ENCODE measurements around the gene STK17B.

Gene STK17B

DNA sequence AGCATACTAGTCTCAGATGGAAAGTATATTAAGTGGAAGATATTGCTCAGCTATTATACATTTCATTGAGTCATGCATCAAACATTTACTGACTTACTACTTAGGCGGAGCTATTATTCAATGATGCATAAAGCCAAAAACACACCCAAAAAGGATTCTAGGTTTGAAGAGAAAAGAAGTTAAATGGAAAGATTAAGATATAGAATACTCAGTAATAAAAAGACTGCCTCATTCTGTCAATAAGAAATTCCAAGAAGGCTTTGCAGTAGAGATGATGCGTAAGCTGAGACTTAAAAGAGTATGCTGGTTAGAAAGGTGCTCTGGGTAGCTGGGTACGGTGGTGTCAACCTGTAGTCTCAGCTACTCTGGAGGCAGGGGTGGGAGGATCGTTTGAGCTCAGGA, 27.6 kb downstream of the STK17B start:
- Histone ChIP-seq H3K4me1 (ENCODE audit: control insufficient read depth in 2 of 2, insufficient read depth in 2 of 2, low read length in 2 of 2) (no peaks in the 10 kb centered on the region), H3K9me3 (ENCODE audit: control insufficient read depth in 2 of 2, low read length in 2 of 2) (no peaks in the 10 kb centered on the region), H3K4me3 (ENCODE audit: low read length in 2 of 2) (no peak overlapping the region), H3K27me3 (ENCODE audit: control insufficient read depth in 2 of 2, insufficient read depth in 2 of 2, low read length in 2 of 2) (no peaks in the 10 kb centered on the region), H3K9ac (ENCODE audit: low read depth in 1 of 2, low read length in 2 of 2) (no peak overlapping the region), H3K27ac (ENCODE audit: low read depth in 2 of 2, low read length in 2 of 2) (no peak overlapping the region), H3K36me3 (ENCODE audit: control insufficient read depth in 2 of 2, insufficient read depth in 2 of 2, low read length in 2 of 2) (peaks cover 36 to 37% of the 10 kb centered on the region in 2 donors)

DNA sequence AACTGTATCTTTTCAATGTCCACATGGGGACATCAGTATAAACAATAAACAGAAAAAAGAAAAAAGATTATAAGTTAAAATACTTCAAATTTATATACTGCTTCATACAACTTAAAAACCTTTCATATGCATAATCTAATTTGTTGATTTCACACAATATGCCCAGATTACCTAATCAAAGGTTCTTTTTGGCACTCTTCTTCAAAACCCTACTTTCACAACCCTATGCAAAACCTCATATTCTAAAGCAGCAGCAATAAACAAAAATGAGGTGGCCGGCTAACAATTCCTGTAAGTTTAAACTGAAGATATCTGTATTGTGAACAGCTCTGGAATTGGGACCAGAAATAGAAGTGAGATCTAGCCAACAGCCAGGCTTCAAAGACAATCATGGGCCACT, 28.6 kb downstream of the STK17B start:
- H3K9me3 ChIP-seq (ENCODE audit: control insufficient read depth in 2 of 2, low read length in 2 of 2) = no peaks in the 10 kb centered on the region
- H3K4me3 ChIP-seq (ENCODE audit: low read length in 2 of 2) = no peak overlapping the region
- no peaks in the 10 kb centered on the region for H3K4me1 ChIP-seq (ENCODE audit: control insufficient read depth in 2 of 2, insufficient read depth in 2 of 2, low read length in 2 of 2)
- peaks cover 33 to 42% of the 10 kb centered on the region in 2 donors for H3K36me3 ChIP-seq (ENCODE audit: control insufficient read depth in 2 of 2, insufficient read depth in 2 of 2, low read length in 2 of 2)
- H3K27ac ChIP-seq (ENCODE audit: low read depth in 2 of 2, low read length in 2 of 2) = no peak overlapping the region
- H3K27me3 ChIP-seq (ENCODE audit: control insufficient read depth in 2 of 2, insufficient read depth in 2 of 2, low read length in 2 of 2) = no peaks in the 10 kb centered on the region
- H3K9ac ChIP-seq (ENCODE audit: low read depth in 1 of 2, low read length in 2 of 2) = no peak overlapping the region

DNA sequence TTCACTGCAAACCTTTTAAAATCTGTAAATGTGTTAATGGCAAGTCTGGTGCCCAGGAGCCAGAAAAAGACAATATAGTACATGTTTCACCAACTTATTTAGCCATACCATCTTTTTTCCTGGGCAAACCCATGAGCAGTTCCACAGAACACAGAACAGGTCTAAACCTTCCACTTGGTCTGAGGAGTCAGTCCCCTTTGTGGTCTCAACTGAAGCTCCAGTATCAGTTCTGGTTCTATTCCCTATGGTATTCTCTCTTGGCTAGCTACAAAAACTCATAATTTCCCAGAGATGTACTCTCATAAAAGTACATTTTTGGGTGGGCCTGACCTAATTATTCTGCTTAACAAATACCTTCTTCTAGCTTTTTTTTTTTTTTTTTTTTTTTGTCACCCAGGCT, 31.2 kb downstream of the STK17B start:
- Histone ChIP-seq H3K4me3 (ENCODE audit: low read length in 2 of 2) (no peak overlapping the region), H3K9me3 (ENCODE audit: control insufficient read depth in 2 of 2, low read length in 2 of 2) (no peaks in the 10 kb centered on the region), H3K4me1 (ENCODE audit: control insufficient read depth in 2 of 2, insufficient read depth in 2 of 2, low read length in 2 of 2) (no peaks in the 10 kb centered on the region), H3K9ac (ENCODE audit: low read depth in 1 of 2, low read length in 2 of 2) (no peak overlapping the region), H3K27ac (ENCODE audit: low read depth in 2 of 2, low read length in 2 of 2) (no peak overlapping the region), H3K36me3 (ENCODE audit: control insufficient read depth in 2 of 2, insufficient read depth in 2 of 2, low read length in 2 of 2) (peaks cover 39 to 53% of the 10 kb centered on the region in 2 donors), H3K27me3 (ENCODE audit: control insufficient read depth in 2 of 2, insufficient read depth in 2 of 2, low read length in 2 of 2) (no peaks in the 10 kb centered on the region)

DNA sequence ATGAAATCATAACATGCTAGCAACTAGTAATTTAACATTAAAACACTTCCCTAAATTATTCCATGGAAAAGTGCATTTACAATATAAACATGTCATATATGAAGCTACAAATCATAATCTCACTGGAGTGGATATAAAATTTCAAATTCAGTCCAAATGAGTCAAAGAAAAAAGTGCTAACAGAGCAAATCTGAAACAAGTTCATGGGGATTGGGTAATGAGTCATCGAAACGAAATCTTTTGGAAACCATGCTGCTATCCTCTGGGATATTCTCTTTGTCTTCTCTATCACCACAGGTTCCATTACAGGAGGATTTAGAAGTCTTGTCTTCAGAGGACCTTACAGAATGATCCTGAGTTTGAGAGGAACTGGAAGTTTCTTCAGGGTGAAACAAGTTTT, 34.1 kb downstream of the STK17B start:
- H3K9me3 ChIP-seq (ENCODE audit: control insufficient read depth in 2 of 2, low read length in 2 of 2) = peaks cover 0 to 3% of the 10 kb centered on the region in 2 donors
- H3K36me3 ChIP-seq (ENCODE audit: control insufficient read depth in 2 of 2, insufficient read depth in 2 of 2, low read length in 2 of 2) = peaks cover 20 to 42% of the 10 kb centered on the region in 2 donors
- H3K9ac ChIP-seq (ENCODE audit: low read depth in 1 of 2, low read length in 2 of 2) = no peak overlapping the region
- no peak overlapping the region for H3K4me3 ChIP-seq (ENCODE audit: low read length in 2 of 2)
- H3K4me1 ChIP-seq (ENCODE audit: control insufficient read depth in 2 of 2, insufficient read depth in 2 of 2, low read length in 2 of 2) = no peaks in the 10 kb centered on the region
- no peaks in the 10 kb centered on the region for H3K27me3 ChIP-seq (ENCODE audit: control insufficient read depth in 2 of 2, insufficient read depth in 2 of 2, low read length in 2 of 2)
- no peak overlapping the region for H3K27ac ChIP-seq (ENCODE audit: low read depth in 2 of 2, low read length in 2 of 2)

DNA sequence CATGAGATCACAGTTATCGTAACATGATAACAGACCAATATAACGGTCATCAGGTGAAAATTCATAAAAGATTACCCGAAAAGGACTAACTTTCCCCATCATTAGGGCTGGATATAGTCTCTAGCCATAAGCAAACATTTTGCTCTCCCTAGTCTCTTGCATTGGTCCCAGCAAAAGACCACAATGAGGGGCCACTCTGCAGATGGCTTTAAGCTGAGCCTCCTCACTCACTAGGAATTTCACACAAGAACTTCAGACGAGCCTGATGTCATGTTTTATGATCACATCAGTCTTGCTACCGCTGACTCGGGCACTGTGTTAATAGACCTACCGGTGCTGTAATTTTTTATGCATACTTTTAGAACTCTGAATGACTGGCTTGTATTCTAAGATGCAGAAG, 35.2 kb downstream of the STK17B start:
- Histone ChIP-seq H3K27ac (ENCODE audit: low read depth in 2 of 2, low read length in 2 of 2) (no peak overlapping the region), H3K27me3 (ENCODE audit: control insufficient read depth in 2 of 2, insufficient read depth in 2 of 2, low read length in 2 of 2) (no peaks in the 10 kb centered on the region), H3K36me3 (ENCODE audit: control insufficient read depth in 2 of 2, insufficient read depth in 2 of 2, low read length in 2 of 2) (peaks cover 19 to 40% of the 10 kb centered on the region in 2 donors)

DNA sequence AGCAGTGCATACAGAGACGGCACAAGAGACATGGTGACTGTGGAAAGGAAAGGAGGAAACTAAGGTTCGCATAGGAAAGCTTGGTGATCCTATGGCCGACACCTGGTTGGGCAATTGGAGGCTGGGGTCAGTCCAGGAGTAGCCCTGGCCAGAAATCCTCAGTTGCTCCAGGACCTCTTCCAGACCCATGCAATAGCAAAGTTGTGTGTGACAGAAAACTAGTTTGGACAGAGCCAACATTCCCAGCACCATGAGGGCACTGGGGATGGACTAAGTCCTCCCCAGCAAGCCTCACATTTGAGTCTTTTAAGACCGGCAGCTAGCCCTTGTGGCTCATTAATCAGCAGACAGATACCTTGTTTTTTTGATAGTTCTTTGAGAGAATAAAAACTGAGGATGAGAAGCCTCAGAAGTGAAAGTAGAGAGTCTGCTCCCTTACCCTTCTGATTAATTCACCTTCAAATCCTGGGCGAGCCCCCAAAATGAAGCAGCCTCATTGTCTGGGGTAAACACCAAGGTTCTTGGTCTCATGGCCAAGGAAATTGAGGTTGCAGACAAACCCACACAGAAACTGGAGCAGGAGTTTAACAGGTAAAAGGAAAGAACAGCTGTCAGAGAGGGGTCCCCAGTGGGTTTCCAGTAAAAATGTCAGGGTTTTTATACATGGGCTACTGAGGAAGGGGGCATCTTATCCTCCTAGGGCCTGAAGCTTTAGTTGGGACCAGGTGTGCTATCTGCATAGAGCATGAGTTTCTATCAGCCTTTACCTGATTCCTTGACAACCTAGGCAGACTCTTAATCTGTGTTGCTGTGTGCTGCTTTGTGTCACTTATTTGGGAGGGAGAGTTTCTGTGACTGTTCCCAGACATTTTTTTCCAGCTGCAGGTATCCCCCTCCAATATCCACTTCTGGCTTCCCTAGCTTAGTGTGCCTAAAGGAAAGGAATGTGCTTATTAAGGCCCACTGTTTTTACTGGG, 39.1 kb downstream of the STK17B start:
- Histone ChIP-seq H3K9me3 (ENCODE audit: control insufficient read depth in 2 of 2, low read length in 2 of 2) (peaks cover 2 to 19% of the 10 kb centered on the region in 2 donors), H3K9ac (ENCODE audit: low read depth in 1 of 2, low read length in 2 of 2) (no peak overlapping the region), H3K4me3 (ENCODE audit: low read length in 2 of 2) (no peak overlapping the region), H3K27me3 (ENCODE audit: control insufficient read depth in 2 of 2, insufficient read depth in 2 of 2, low read length in 2 of 2) (no peaks in the 10 kb centered on the region), H3K36me3 (ENCODE audit: control insufficient read depth in 2 of 2, insufficient read depth in 2 of 2, low read length in 2 of 2) (peaks cover 6 to 18% of the 10 kb centered on the region in 2 donors), H3K27ac (ENCODE audit: low read depth in 2 of 2, low read length in 2 of 2) (no peak overlapping the region), H3K4me1 (ENCODE audit: control insufficient read depth in 2 of 2, insufficient read depth in 2 of 2, low read length in 2 of 2) (no peaks in the 10 kb centered on the region)

More for the DNA sequence above, 35.2 kb downstream of the STK17B start:
- Histone ChIP-seq H3K4me1 (ENCODE audit: control insufficient read depth in 2 of 2, insufficient read depth in 2 of 2, low read length in 2 of 2) (no peaks in the 10 kb centered on the region), H3K9ac (ENCODE audit: low read depth in 1 of 2, low read length in 2 of 2) (no peak overlapping the region), H3K4me3 (ENCODE audit: low read length in 2 of 2) (no peak overlapping the region), H3K9me3 (ENCODE audit: control insufficient read depth in 2 of 2, low read length in 2 of 2) (peaks cover 2 to 8% of the 10 kb centered on the region in 2 donors)

DNA sequence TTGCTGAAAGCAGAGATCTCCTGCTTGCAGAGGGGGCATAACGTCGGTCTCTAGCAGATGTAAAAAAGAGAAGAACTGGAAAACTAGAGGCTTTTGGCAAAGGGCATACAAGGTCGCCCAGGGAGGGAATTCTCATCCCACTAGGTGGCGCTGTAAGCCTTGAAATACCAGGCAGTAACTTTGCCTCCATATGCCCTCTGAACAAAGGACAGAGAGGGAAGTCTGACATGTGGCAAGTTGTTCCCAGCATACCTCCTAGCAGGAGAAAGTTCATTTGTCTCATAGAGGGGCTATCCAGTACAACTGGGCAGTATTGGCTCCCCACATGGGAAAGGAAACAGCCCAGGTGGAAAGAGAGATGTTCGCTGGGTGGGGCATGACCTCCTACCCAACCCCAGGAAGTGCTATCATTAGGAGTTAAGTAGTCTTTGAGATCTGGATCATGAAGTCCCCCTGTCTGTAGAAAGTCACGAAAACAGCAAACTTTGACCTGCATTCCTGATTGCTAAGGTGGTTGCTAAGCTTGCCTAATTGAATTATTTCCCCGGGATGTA, 39.9 kb downstream of the STK17B start:
- Histone ChIP-seq H3K9ac (ENCODE audit: low read depth in 1 of 2, low read length in 2 of 2) (no peak overlapping the region), H3K36me3 (ENCODE audit: control insufficient read depth in 2 of 2, insufficient read depth in 2 of 2, low read length in 2 of 2) (peaks cover 0 to 12% of the 10 kb centered on the region in 2 donors), H3K4me3 (ENCODE audit: low read length in 2 of 2) (no peak overlapping the region), H3K27ac (ENCODE audit: low read depth in 2 of 2, low read length in 2 of 2) (no peak overlapping the region), H3K4me1 (ENCODE audit: control insufficient read depth in 2 of 2, insufficient read depth in 2 of 2, low read length in 2 of 2) (no peaks in the 10 kb centered on the region), H3K27me3 (ENCODE audit: control insufficient read depth in 2 of 2, insufficient read depth in 2 of 2, low read length in 2 of 2) (no peaks in the 10 kb centered on the region), H3K9me3 (ENCODE audit: control insufficient read depth in 2 of 2, low read length in 2 of 2) (peaks cover 2 to 19% of the 10 kb centered on the region in 2 donors)

DNA sequence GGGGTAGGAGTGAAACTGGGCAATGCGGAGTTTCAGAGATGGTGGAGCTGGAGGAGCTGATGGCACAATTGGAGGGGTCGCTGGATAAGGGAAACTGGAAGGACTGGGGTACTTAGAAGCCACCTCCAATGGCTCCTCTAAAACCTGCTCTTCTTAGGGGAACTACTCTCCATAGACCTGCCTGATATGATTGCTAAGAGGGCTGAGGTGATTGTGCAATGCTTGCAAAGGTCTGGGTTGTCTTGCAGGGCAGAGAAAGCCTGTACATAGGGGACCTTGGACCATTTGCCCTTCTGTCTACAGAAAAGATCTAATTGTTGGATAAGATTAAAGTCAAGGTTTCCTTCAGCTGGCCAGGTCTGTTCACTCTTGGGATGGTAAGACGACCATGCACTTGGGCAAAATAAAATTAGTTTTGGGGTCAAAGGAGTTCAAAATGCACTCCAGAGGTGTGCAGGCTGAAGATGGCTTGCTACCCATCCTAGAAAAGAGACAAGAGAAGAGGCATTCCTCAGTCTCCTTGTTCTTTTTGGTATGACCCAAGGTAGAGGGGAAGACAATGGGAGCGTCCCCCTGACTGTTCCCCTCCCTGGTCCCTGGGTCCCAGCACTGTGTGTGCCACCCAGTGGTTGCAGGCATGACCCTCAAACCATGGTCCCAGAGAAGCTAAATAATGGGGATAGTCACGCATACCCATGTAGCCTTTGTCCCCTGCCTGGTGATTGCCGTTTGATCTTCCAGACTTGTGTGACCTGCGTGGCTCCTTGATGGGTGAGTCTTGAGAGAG, 41.1 kb downstream of the STK17B start:
- Histone ChIP-seq H3K27ac (ENCODE audit: low read depth in 2 of 2, low read length in 2 of 2) (no peak overlapping the region), H3K9ac (ENCODE audit: low read depth in 1 of 2, low read length in 2 of 2) (no peak overlapping the region), H3K4me1 (ENCODE audit: control insufficient read depth in 2 of 2, insufficient read depth in 2 of 2, low read length in 2 of 2) (no peaks in the 10 kb centered on the region), H3K9me3 (ENCODE audit: control insufficient read depth in 2 of 2, low read length in 2 of 2) (peaks cover 2 to 19% of the 10 kb centered on the region in 2 donors), H3K36me3 (ENCODE audit: control insufficient read depth in 2 of 2, insufficient read depth in 2 of 2, low read length in 2 of 2) (peaks cover 0 to 5% of the 10 kb centered on the region in 2 donors), H3K4me3 (ENCODE audit: low read length in 2 of 2) (no peak overlapping the region), H3K27me3 (ENCODE audit: control insufficient read depth in 2 of 2, insufficient read depth in 2 of 2, low read length in 2 of 2) (no peaks in the 10 kb centered on the region)

DNA sequence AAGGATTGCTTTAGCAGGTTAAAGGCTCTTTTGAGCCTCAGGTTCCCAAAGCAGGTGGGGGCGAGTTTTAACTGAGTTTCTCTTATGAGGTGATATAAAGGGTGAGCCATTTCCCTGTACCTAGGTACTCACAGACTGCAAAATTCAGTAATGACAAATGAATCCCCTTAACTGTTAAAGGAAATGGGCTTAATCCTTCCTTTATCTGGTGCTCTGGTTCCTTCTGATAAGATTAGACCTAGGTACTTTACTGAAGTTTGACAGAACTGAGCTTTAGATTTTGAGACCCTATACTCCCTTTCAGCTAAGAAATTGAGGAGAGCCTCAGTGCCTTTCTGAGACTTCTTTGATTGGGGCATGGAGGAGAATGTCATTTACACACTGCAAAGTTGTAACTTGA, 42.6 kb downstream of the STK17B start:
- Histone ChIP-seq H3K36me3 (ENCODE audit: control insufficient read depth in 2 of 2, insufficient read depth in 2 of 2, low read length in 2 of 2) (no peaks in the 10 kb centered on the region), H3K27me3 (ENCODE audit: control insufficient read depth in 2 of 2, insufficient read depth in 2 of 2, low read length in 2 of 2) (no peaks in the 10 kb centered on the region), H3K9ac (ENCODE audit: low read depth in 1 of 2, low read length in 2 of 2) (no peak overlapping the region), H3K9me3 (ENCODE audit: control insufficient read depth in 2 of 2, low read length in 2 of 2) (peaks cover 2 to 19% of the 10 kb centered on the region in 2 donors), H3K4me3 (ENCODE audit: low read length in 2 of 2) (no peak overlapping the region), H3K4me1 (ENCODE audit: control insufficient read depth in 2 of 2, insufficient read depth in 2 of 2, low read length in 2 of 2) (no peaks in the 10 kb centered on the region), H3K27ac (ENCODE audit: low read depth in 2 of 2, low read length in 2 of 2) (no peak overlapping the region)

DNA sequence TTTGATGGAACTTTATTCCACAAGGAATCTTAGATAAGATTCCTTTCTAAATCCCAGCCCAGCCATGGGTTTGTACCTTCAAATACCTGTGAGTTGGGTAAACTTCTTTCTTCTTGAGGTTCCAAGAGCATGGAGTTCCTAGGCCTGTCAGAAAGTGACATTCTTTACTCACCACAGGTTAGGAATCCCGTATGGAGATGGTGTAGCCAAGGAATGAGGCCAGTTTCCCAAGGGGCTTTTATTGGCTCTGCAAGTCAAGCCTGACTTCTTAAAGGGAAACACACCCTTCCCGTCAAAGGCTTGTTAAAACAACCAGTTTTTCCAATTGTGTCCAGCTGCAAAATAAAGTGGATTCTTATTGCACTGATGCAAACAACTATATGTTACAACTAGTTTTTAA, 45.8 kb downstream of the STK17B start:
- Histone ChIP-seq H3K27ac (ENCODE audit: low read depth in 2 of 2, low read length in 2 of 2) (no peak overlapping the region), H3K4me3 (ENCODE audit: low read length in 2 of 2) (no peak overlapping the region), H3K9ac (ENCODE audit: low read depth in 1 of 2, low read length in 2 of 2) (no peak overlapping the region), H3K36me3 (ENCODE audit: control insufficient read depth in 2 of 2, insufficient read depth in 2 of 2, low read length in 2 of 2) (no peaks in the 10 kb centered on the region), H3K4me1 (ENCODE audit: control insufficient read depth in 2 of 2, insufficient read depth in 2 of 2, low read length in 2 of 2) (no peaks in the 10 kb centered on the region), H3K27me3 (ENCODE audit: control insufficient read depth in 2 of 2, insufficient read depth in 2 of 2, low read length in 2 of 2) (no peaks in the 10 kb centered on the region), H3K9me3 (ENCODE audit: control insufficient read depth in 2 of 2, low read length in 2 of 2) (peaks cover 0 to 9% of the 10 kb centered on the region in 2 donors)
